HG03066 (cell line): ENCODE measurements around the gene PIEZO1.
A peak's percentile ranks its signal among the peaks of the same experiment; 100 is the strongest.

Experiments used
- ATAC-seq: cut with Tn5 transposase; IDR thresholded peaks from one replicate; pipeline ENCODE4 v1.9.1; 2021; ENCODE audit warnings: low read depth; ENCODE audit not compliant: unreplicated experiment

The PIEZO1 gene

GRCh38 chr16:88739139-88739976 lies 45.7 kb downstream of the PIEZO1 start:
- ATAC-seq, result no peak

- ATAC-seq, result no peak
Observed at GRCh38 chr16:88738151-88739084, 46.6 kb downstream of the PIEZO1 start.

- ATAC-seq, result peak; percentile 58
Observed at GRCh38 chr16:88737298-88738150, 47.5 kb downstream of the PIEZO1 start.

GRCh38 chr16:88736496-88736895 lies 48.5 kb downstream of the PIEZO1 start:
- ATAC-seq, result no peak

GRCh38 chr16:88736088-88736487 lies 48.9 kb downstream of the PIEZO1 start:
- ATAC-seq, result no peak

- no peak for ATAC-seq
Observed at GRCh38 chr16:88735616-88736015, 49.4 kb downstream of the PIEZO1 start.

- ATAC-seq, result no peak
Observed at GRCh38 chr16:88735121-88735520, 49.9 kb downstream of the PIEZO1 start.

GRCh38 chr16:88734361-88734728 lies 50.7 kb downstream of the PIEZO1 start:
- ATAC-seq, result no peak

GRCh38 chr16:88733630-88734360 lies 51.2 kb downstream of the PIEZO1 start:
- no peak for ATAC-seq

- no peak for ATAC-seq
Observed at GRCh38 chr16:88732961-88733294, 52.1 kb downstream of the PIEZO1 start.

- ATAC-seq, result no peak
Observed at GRCh38 chr16:88732172-88732960, 52.7 kb downstream of the PIEZO1 start.

GRCh38 chr16:88731699-88732098 lies 53.3 kb downstream of the PIEZO1 start:
- no peak for ATAC-seq

- ATAC-seq, result no peak
Observed at GRCh38 chr16:88730632-88731607, 54.1 kb downstream of the PIEZO1 start.

- ATAC-seq, result no peak
Observed at GRCh38 chr16:88727871-88728270, 57.1 kb downstream of the PIEZO1 start.

- no peak for ATAC-seq
Observed at GRCh38 chr16:88726981-88727380, 58.0 kb downstream of the PIEZO1 start.

- no peak for ATAC-seq
Observed at GRCh38 chr16:88726408-88726749, 58.6 kb downstream of the PIEZO1 start.

GRCh38 chr16:88725609-88726407 lies 59.2 kb downstream of the PIEZO1 start:
- ATAC-seq, result no peak
